GM06990 (cell line): Measurements from ENCODE around the gene FAM53B.

Experiments
- DNase-seq: peaks from one replicate; pipeline ENCODE4 v3.0.0-alpha.2; 2011; ENCODE audit not compliant: insufficient read length; ENCODE audit errors: extremely low read depth
- H3K27me3 ChIP-seq: replicated peaks from 2 replicates; pipeline ENCODE4 v1.6.0; 2011; ENCODE audit warnings: low read length; ENCODE audit not compliant: control insufficient read depth, insufficient read depth
- H3K36me3 ChIP-seq: 2 replicates; pipeline ENCODE4 v1.5.1; 2011; ENCODE audit warnings: low read length; ENCODE audit not compliant: control insufficient read depth, insufficient read depth
- H3K4me3 ChIP-seq: replicated peaks from 2 replicates; pipeline ENCODE4 v1.5.1; 2011; ENCODE audit warnings: low read depth, mild to moderate bottlenecking, control low read depth, low read length
- CTCF ChIP-seq: IDR thresholded peaks from 2 replicates; pipeline ENCODE4 v1.5.1; 2011; ENCODE audit warnings: low read length, control low read depth, mild to moderate bottlenecking, inconsistent platforms; ENCODE audit not compliant: insufficient read depth, poor library complexity, severe bottlenecking

The FAM53B gene

GRCh38 chr10:124605481-124605855 lies 138.7 kb downstream of the FAM53B start:
- H3K36me3 ChIP-seq, result no peaks in the 10 kb centered on the region
- no peak overlapping the region for H3K4me3 ChIP-seq
- no peak for DNase-seq
- no peaks in the 10 kb centered on the region for H3K27me3 ChIP-seq
- TF ChIP-seq CTCF, result no peak

- Histone ChIP-seq H3K36me3 (no peaks in the 10 kb centered on the region), H3K27me3 (no peaks in the 10 kb centered on the region), H3K4me3 (no peak overlapping the region)
- no peak for TF ChIP-seq CTCF
- no peak for DNase-seq
These were observed 139.2 kb downstream of the FAM53B start for GRCh38 chr10:124605001-124605370.

GRCh38 chr10:124604214-124605000 lies 139.8 kb downstream of the FAM53B start:
- Histone ChIP-seq H3K27me3 (no peaks in the 10 kb centered on the region), H3K36me3 (no peaks in the 10 kb centered on the region), H3K4me3 (no peak overlapping the region)
- no peak for TF ChIP-seq CTCF
- DNase-seq, result no peak

- TF ChIP-seq CTCF, result no peak
- Histone ChIP-seq H3K4me3 (no peak overlapping the region), H3K27me3 (no peaks in the 10 kb centered on the region), H3K36me3 (no peaks in the 10 kb centered on the region)
- DNase-seq, result no peak
These were observed 140.6 kb downstream of the FAM53B start for GRCh38 chr10:124603376-124604213.

- Histone ChIP-seq H3K4me3 (no peak overlapping the region), H3K36me3 (no peaks in the 10 kb centered on the region), H3K27me3 (no peaks in the 10 kb centered on the region)
- TF ChIP-seq CTCF, result no peak
- DNase-seq, result no peak
These were observed 141.4 kb downstream of the FAM53B start for GRCh38 chr10:124602646-124603365.
